Right lobe of liver (tissue), 4 donors: ENCODE results near the gene RABGGTB.
"Not testable (repeated sequence)": the region's sequence is repeated elsewhere in the genome, so short reads cannot be mapped to it uniquely, and the experiment has no call there.

Source experiments
- POLR2A ChIP-seq: fragments of 450-650 bp; IDR thresholded peaks from one replicate; pipeline ENCODE4 v1.6.1; 2017; ENCODE audit warnings: antibody characterized with exemption, mild to moderate bottlenecking
- TF ChIP-seq, protein P1 (sequence below), 4 donors: fragments of 200-600 bp in 3 of 4; fragments of 450-650 bp in 1 of 4; IDR thresholded peaks; one replicate each; pipeline versions ENCODE4 v1.5.1 to v1.8.0; 2016 to 2022; ENCODE audit warnings: antibody characterized with exemption in 4 of 4, mild to moderate bottlenecking in 2 of 4
- donor health status: DM: no; HTN: no; CAD: no.
- donor health status: DM: no; HTN: no; CAD: no.
- donor health status: DM: no; HTN: yes; CAD: no.

GRCh38 chr1:75810113-75810512, 24.1 kb downstream of the RABGGTB start:
- TF ChIP-seq, protein P1, sequence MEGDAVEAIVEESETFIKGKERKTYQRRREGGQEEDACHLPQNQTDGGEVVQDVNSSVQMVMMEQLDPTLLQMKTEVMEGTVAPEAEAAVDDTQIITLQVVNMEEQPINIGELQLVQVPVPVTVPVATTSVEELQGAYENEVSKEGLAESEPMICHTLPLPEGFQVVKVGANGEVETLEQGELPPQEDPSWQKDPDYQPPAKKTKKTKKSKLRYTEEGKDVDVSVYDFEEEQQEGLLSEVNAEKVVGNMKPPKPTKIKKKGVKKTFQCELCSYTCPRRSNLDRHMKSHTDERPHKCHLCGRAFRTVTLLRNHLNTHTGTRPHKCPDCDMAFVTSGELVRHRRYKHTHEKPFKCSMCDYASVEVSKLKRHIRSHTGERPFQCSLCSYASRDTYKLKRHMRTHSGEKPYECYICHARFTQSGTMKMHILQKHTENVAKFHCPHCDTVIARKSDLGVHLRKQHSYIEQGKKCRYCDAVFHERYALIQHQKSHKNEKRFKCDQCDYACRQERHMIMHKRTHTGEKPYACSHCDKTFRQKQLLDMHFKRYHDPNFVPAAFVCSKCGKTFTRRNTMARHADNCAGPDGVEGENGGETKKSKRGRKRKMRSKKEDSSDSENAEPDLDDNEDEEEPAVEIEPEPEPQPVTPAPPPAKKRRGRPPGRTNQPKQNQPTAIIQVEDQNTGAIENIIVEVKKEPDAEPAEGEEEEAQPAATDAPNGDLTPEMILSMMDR (IDR thresholded peaks at IDR 0.05), result not testable (repeated sequence)
- not testable (repeated sequence) for TF ChIP-seq POLR2A
